Measurements from ENCODE around the gene BNIP5.

BNIP5 gene

GRCh38 chr6:36266913-36267644 lies 69.6 kb downstream of the BNIP5 start:
- no peak for DNase-seq (ENCODE audit: low read depth)
